MM.1S (cell line): ENCODE data around the gene LPAR6.

Experiments
- DNase-seq: peaks from one replicate; pipeline ENCODE4 v3.0.0-alpha.2; 2015
- H2AFZ ChIP-seq: fragments of 300-600 bp; sonication (generic); 2 replicates; pipeline ENCODE4 v1.6.0; 2016; ENCODE audit warnings: antibody characterized with exemption, low read length
- H3F3A ChIP-seq: fragments of 300-600 bp; sonication (generic); 2 replicates; pipeline ENCODE4 v1.6.1; 2016; ENCODE audit warnings: mild to moderate bottlenecking, antibody characterized with exemption, low read length, moderate library complexity, mixed read lengths; ENCODE audit not compliant: insufficient read depth
- H3K27ac ChIP-seq: fragments of 300-600 bp; sonication (generic); 2 replicates; pipeline ENCODE4 v1.5.1; 2016; ENCODE audit warnings: mild to moderate bottlenecking, low read length
- H3K27me3 ChIP-seq: fragments of 300-600 bp; sonication (generic); replicated peaks from 2 replicates; pipeline ENCODE4 v1.6.0; 2016; ENCODE audit warnings: low read length; ENCODE audit not compliant: insufficient read depth
- H3K36me3 ChIP-seq: fragments of 300-600 bp; sonication (generic); replicated peaks from 2 replicates; pipeline ENCODE4 v1.6.1; 2016; ENCODE audit warnings: mild to moderate bottlenecking, low read length, mixed read lengths; ENCODE audit not compliant: insufficient read depth
- H3K4me1 ChIP-seq: fragments of 300-600 bp; sonication (generic); 2 replicates; pipeline ENCODE4 v1.6.1; 2016; ENCODE audit warnings: low read length, mixed read lengths
- H3K4me2 ChIP-seq: fragments of 300-600 bp; sonication (generic); 2 replicates; pipeline ENCODE4 v1.6.0; 2016; ENCODE audit warnings: low read depth, low read length
- H3K4me3 ChIP-seq: fragments of 300-600 bp; sonication (generic); 2 replicates; pipeline ENCODE4 v1.5.1; 2016; ENCODE audit warnings: low read length, mixed read lengths
- H3K79me2 ChIP-seq: fragments of 300-600 bp; sonication (generic); 2 replicates; pipeline ENCODE4 v1.6.1; 2016; ENCODE audit warnings: mixed run types, low read length, mixed read lengths
- H3K9ac ChIP-seq: fragments of 300-600 bp; sonication (generic); 2 replicates; pipeline ENCODE4 v1.6.1; 2016; ENCODE audit warnings: low read length, mixed read lengths
- H3K9me2 ChIP-seq: fragments of 300-600 bp; sonication (generic); replicated peaks from 2 replicates; pipeline ENCODE4 v1.6.1; 2016; ENCODE audit warnings: mild to moderate bottlenecking, low read length, mixed read lengths; ENCODE audit not compliant: insufficient read depth
- H3K9me3 ChIP-seq: fragments of 300-600 bp; sonication (generic); replicated peaks from 2 replicates; pipeline ENCODE4 v1.6.1; 2016; ENCODE audit warnings: mild to moderate bottlenecking, low read length, mixed read lengths; ENCODE audit not compliant: insufficient read depth
- H4K20me1 ChIP-seq: fragments of 300-600 bp; sonication (generic); 2 replicates; pipeline ENCODE4 v1.6.1; 2016; ENCODE audit warnings: mild to moderate bottlenecking, low read length, moderate library complexity, mixed read lengths; ENCODE audit not compliant: insufficient read depth
- CTCF ChIP-seq: fragments of 300-600 bp; sonication (generic); IDR thresholded peaks from 2 replicates; pipeline ENCODE4 v1.5.1; 2016; ENCODE audit warnings: antibody characterized with exemption, low read length, mixed read lengths
- EZH2 ChIP-seq: fragments of 300-600 bp; sonication (generic); optimal IDR thresholded peaks from 2 replicates; pipeline ENCODE3; 2017; ENCODE audit warnings: low read depth, mild to moderate bottlenecking, antibody characterized with exemption, low read length, mixed read lengths
- EZH2phosphoT487 ChIP-seq: fragments of 300-600 bp; sonication (generic); IDR thresholded peaks from 2 replicates; pipeline ENCODE4 v1.6.1; 2018; ENCODE audit warnings: antibody characterized with exemption, low read length

Gene LPAR6

GRCh38 chr13:48446464-48446863, 33.6 kb upstream of the LPAR6 start:
- Histone ChIP-seq H4K20me1 (no peaks in the 10 kb centered on the region), H3K4me2 (no peak overlapping the region), H3K4me1 (no peaks in the 10 kb centered on the region), H3K27me3 (no peaks in the 10 kb centered on the region), H3K79me2 (no peaks in the 10 kb centered on the region), H3K36me3 (no peaks in the 10 kb centered on the region), H3K4me3 (no peak overlapping the region), H3K9me3 (no peaks in the 10 kb centered on the region), H3K9ac (no peak overlapping the region), H3K27ac (no peak overlapping the region), H3K9me2 (no peaks in the 10 kb centered on the region), H3F3A (0 out of 2 replicates have a peak, but pooled peaks cover 3% of the 10 kb centered on the region), H2AFZ (no peak overlapping the region)
- TF ChIP-seq EZH2phosphoT487, result no peak
- no peak for DNase-seq

- Histone ChIP-seq H3K36me3 (no peaks in the 10 kb centered on the region), H3K27me3 (no peaks in the 10 kb centered on the region), H3F3A (0 out of 2 replicates have a peak, but pooled peaks cover 3% of the 10 kb centered on the region), H3K9me3 (no peaks in the 10 kb centered on the region), H3K9ac (no peak overlapping the region), H3K4me3 (no peak overlapping the region), H3K4me2 (no peak overlapping the region), H3K27ac (no peak overlapping the region), H2AFZ (no peak overlapping the region), H4K20me1 (no peaks in the 10 kb centered on the region), H3K4me1 (no peaks in the 10 kb centered on the region), H3K79me2 (no peaks in the 10 kb centered on the region), H3K9me2 (no peaks in the 10 kb centered on the region)
- DNase-seq, result no peak
- TF ChIP-seq EZH2phosphoT487 (no peak), EZH2 (no peak), CTCF (no peak)
Observed at GRCh38 chr13:48443442-48444208, 30.7 kb upstream of the LPAR6 start.

- no peaks in the 10 kb centered on the region for H3K27me3 ChIP-seq
Observed at GRCh38 chr13:48437371-48437770, 24.5 kb upstream of the LPAR6 start.

More at GRCh38 chr13:48437371-48437770, 24.5 kb upstream of the LPAR6 start:
- H3K79me2 ChIP-seq, result no peaks in the 10 kb centered on the region
- H3K4me1 ChIP-seq, result no peaks in the 10 kb centered on the region
- H3K9me3 ChIP-seq, result no peaks in the 10 kb centered on the region
- H3K4me2 ChIP-seq, result no peak overlapping the region
- no peak overlapping the region for H3K27ac ChIP-seq
- TF ChIP-seq CTCF (no peak), EZH2phosphoT487 (no peak), EZH2 (no peak)
- no peak for DNase-seq
- H2AFZ ChIP-seq, result no peak overlapping the region
- H3K36me3 ChIP-seq, result no peaks in the 10 kb centered on the region
- no peak overlapping the region for H3K4me3 ChIP-seq
- no peaks in the 10 kb centered on the region for H4K20me1 ChIP-seq
- H3K9ac ChIP-seq, result no peak overlapping the region
- no peaks in the 10 kb centered on the region for H3F3A ChIP-seq
- no peaks in the 10 kb centered on the region for H3K9me2 ChIP-seq
